AG20443 (cell line): Measurements from ENCODE around the gene ZNRF2.
A peak's percentile ranks its signal among the peaks of the same experiment; 100 is the strongest.
"Not testable (repeated sequence)": the region's sequence is repeated elsewhere in the genome, so short reads cannot be mapped to it uniquely, and the experiment has no call there.

ENCODE experiments used
- DNase-seq: peaks from one replicate; pipeline ENCODE4 v3.0.0; 2012; ENCODE audit warnings: low spot score, mixed read lengths

ZNRF2 gene

GRCh38 chr7:30290317-30290716 is 5.9 kb downstream of the ZNRF2 start:
- not testable (repeated sequence) for DNase-seq

- not testable (repeated sequence) for DNase-seq
Observed at GRCh38 chr7:30292416-30293038, 8.1 kb downstream of the ZNRF2 start.

GRCh38 chr7:30296304-30296703 is 11.9 kb downstream of the ZNRF2 start:
- not testable (repeated sequence) for DNase-seq

DNA sequence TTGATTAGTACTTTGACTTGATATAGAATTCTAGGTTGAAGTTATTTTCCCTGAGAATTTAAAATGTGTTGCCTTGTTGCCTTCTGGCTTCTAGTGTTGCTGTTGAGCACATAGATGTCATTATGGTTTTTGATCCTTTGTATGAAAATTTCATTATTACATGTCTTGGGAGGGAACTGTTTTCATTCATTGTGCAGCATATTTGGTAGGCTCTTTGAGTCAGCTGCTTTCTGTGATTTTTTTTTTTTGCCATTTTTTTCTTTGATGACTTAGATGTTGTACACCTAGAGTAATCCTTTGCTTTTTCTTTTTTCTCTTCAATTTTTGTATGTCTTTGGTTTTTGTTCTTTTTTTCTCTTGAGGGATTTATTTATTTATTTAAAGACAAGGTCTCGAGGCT is 13.1 kb downstream of the ZNRF2 start:
- not testable (repeated sequence) for DNase-seq

DNA sequence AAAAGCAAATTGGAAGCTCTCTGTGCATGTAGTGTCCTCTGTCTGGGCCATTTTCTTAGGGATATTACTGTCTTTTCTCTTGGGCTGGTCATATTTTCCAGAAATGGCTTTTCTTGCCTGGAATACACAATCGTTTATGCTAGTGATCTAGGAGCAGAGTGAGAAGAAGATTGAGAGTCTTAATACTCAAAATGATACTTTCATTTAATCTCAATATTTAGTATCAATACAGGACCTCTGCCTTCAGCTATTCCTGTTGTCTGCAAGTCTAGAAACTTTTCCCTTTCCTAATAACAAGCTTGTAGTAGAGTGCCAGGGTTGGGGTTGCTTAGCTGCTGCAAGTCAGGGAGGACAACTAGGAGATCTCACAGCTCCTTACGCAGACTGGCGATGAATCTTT is 14.0 kb downstream of the ZNRF2 start:
- DNase-seq: not testable (repeated sequence)

DNA sequence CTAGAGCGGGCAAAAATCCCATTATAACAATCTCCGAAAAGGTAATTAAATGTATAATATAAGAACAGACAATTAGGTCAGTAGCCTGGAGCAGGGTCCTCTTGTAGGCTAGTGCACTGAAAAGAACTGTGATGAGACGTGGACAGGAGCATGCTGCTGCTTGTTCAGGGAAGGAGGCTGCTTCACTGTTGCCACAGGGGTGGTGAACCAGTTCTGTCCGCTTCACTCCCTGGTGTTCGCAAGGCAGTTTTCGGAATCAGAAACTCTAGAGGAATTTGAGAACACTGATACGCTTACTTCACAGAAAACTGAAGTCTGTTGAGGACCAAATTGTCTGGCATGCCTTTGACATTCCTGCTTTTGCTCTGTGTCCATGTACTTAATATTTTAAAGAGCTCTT is 17.4 kb downstream of the ZNRF2 start:
- DNase-seq: no peak

- no peak for DNase-seq
Observed at GRCh38 chr7:30302656-30303311, 18.4 kb downstream of the ZNRF2 start.

DNA sequence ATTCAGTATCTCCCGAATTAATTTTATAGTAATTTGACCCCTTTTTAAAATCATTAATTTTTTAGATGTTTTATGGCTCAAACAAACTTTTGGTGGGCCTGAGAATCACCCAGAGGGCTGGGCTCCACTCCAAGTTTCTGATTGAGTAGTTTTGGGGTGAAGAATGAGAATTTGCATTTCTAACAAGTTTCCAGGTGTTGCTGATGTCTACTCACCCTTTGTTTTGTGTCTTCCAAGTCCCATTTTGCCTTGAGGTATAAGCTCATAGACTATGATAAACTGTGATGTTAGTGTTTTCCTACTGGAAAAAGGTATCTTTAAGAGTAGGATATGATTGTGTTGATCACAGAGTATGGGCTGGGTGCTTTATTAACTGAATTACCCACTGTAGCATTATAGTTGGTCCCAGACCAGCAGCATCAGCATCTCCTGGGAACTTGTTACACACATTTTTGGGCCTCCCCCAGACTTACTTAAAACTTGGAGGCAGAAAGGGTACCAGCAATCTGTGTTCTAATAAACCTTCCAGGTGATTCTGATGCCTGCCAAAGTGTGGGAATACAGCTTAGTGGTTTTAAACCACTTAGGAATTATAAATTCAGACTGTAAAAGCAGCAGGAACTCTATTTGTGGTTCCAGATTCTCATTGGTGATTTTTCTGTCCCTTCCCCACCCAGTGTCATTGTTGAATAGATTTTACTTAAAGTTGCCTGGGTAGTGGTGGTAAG is 19.1 kb downstream of the ZNRF2 start:
- DNase-seq: no peak

DNA sequence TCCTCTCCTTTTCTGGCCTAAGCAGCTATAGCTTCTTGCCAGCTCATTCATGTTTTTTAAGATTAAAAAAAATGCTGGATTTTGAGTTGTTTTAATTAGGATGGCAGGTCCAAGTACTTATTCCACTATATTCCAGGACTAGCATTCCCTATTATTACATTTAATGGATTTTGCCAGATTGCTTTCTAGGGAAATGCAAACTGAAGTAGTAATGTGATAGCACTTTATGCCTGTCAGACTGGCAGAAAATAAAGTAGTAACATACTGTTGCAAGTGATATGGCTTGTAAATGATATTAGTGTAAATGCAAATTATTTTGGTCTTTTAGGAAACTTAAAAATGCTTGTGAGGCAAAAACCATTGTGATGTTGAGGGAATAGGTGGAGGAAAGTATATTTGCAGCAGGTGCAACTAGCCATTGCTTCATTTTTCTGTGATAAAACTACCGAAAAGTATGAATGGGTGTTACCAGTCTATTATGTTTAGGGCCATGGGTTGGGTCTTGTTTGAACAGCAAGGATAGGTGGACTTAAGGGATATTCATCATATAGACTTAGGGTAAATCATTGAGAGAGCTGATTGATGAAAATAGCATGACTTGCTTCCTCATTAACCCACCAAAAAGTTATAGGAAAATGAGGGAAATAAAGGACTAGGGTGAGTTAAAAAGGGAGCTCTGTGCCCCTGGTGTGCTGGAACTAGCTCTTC is 19.9 kb downstream of the ZNRF2 start:
- DNase-seq: no peak

DNA sequence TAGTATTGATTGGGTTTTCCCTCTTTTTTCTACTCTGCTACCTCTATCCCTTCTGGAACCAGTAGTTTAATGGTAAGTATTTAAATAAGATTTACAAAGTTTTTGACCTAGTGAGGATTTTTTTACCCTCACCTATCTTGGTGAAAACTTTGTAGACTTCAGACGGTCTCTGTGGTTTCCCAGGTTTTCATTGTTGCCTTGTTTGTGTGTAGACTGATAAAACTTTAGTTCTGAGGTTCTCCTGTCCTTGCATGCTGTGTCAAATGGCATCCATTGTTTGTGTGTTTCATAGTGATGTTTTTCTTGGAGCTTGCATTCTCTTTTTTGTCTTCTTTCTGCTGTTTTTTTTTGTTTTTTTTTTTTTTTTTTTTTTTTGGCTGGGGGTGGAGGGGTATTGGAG is 22.6 kb downstream of the ZNRF2 start:
- no peak for DNase-seq

GRCh38 chr7:30308389-30308788 is 24.0 kb downstream of the ZNRF2 start:
- DNase-seq: no peak

DNA sequence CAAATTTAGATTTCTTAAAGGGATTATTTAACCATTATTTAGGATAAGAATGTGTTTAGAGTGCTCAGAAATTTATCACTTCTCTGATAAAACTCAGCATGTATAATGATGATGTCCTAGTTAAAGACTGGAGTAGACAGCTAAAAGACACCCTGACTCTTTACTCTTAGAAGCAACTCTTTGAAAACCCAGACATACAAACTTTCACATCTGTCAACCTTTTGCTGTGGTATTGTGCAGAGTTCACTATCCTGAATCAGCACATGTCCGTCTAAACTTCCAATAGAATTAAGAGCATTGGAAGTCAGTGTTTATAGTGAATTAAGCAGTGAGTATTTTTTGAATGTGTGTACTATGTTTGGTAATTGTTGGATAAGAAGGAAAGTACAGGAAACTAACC is 24.9 kb downstream of the ZNRF2 start:
- DNase-seq: no peak

DNA sequence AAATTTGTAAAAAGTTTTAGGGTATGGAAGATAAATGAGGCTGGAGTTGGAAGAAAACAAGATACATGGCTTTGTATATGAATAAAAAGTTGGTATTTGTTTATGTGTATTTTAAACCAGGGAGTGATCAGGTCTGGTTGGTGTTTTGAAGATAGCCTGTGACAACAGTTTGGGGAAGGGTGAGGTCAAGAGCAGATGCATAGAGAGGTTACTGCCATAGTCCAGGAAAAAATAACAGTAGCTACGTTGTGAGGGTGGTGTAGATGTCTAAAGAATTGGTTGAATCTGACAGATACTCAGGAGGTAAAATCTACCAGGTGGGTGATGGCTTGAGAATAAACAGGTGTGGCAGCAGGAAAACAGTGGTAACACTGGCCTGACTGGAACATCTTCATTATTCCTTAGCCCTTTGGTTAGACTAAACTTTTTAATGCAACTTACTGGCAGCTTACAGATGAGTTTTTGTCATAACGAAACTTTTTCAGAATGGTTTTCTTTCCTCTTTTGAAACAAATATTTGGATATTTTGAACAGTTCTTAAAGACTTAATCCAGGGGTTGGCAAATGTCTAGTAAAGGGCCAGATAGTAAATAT is 25.5 kb downstream of the ZNRF2 start:
- no peak for DNase-seq

GRCh38 chr7:30310674-30311362 is 26.4 kb downstream of the ZNRF2 start:
- no peak for DNase-seq

DNA sequence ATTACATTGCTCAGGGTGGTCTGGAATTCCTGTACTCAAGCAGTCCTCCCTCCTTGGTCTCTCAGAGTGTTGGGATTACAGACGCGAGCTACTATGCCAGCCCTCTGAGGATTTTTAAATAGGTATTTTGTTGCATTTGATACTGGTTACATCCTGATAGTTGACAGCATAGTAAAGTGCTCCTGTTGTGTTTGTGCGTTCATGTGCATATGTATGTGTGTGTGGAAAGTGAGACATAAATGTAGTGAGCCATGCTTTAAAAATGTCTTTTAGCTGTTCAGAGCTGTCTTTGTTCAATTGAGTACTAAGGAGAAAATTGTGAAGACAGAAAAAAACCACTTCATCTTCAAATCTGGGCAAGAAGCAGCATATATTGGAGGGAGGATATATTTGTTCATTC is 27.8 kb downstream of the ZNRF2 start:
- DNase-seq: no peak

DNA sequence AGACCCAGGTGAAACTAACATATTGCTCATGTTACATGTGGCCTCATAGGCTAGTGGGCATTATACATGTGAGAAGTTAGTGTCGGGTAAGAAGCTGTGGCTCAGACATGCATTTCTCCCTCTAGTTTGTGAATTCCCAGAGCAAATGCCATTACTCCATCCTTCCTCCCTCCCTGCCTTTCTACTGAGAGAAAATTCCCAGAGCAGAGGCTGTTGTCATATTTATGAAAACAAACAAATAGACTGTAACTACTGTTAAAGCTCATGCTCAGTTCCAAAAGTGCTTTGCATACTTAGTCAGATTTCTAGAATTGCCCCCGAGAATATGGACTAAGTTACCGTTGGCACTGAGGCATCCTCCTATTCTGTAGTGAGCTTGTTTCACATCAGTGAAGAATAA is 29.0 kb downstream of the ZNRF2 start:
- DNase-seq: peak; percentile 9

DNA sequence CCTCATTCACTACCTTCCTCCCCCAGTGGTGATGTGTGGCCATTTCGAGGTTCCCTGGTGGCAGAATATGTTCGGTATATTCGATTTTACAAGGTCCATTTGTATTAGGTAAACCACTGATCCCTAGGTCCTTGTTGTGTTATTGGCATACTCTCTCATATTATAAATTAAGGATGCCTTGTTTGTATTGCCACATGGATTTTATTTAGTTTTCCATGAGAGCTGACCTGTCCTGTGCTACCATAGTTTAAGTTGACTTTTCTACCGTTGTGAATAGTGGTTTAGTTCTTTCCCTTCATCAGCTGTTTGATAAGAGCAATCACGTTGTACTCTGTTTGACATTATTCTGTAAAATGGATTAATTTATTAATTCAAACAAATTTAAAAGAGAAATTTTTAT is 29.4 kb downstream of the ZNRF2 start:
- DNase-seq: no peak

DNA sequence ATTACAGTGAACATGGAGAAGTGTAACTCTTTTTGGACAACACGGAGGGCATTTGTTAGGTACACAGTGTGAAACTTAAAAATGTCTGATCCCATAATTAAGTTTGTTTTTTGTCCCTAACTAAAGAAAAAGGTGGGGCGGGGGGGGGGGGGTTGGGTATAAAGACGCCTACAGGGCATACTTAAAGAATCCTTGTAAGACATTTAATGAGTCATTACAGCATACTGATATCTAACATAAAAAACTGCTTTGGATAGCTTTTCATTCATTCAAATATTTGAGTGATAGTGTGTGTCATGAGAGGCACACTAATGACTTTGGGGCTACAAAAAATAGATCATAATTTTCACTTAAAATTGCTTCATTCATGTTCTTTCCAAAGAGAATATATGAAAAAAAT is 31.2 kb downstream of the ZNRF2 start:
- no peak for DNase-seq

- DNase-seq: no peak
Observed at GRCh38 chr7:30320392-30320791, 36.0 kb downstream of the ZNRF2 start.

- peak; percentile 20 for DNase-seq
Observed at GRCh38 chr7:30321089-30321881, 36.9 kb downstream of the ZNRF2 start.

- DNase-seq: no peak
Observed at GRCh38 chr7:30321882-30322192, 37.4 kb downstream of the ZNRF2 start.
